Omental fat pad (tissue), 4 donors: ENCODE data around the gene CD47. TPM values are rescaled to one million over a fixed set of nuclear protein-coding genes. Genes with fewer than 3 reads are reported as not detected.

Source experiments
- ATAC-seq: fragments of 150-250 bp; one replicate; pipeline ENCODE4 v1.9.1; 2016; ENCODE audit warnings: mild to moderate bottlenecking, moderate library complexity; ENCODE audit not compliant: low FRiP score
- DNase-seq: peaks from one replicate; pipeline ENCODE4 v3.0.0-alpha.2; 2019; ENCODE audit warnings: low spot score
- CTCF ChIP-seq, 3 donors: fragments of 450-650 bp; IDR thresholded peaks; one replicate each; pipeline ENCODE4 v1.5.1; 2016 to 2017; ENCODE audit warnings: antibody characterized with exemption in 3 of 3, mild to moderate bottlenecking in 3 of 3, moderate library complexity in 2 of 3
- total RNA-seq, 4 donors: library from RNA; depleted of rRNA; stranded (reverse); fragments of >200 nt; gene quantifications; one replicate each; pipeline ENCODE4 v1.1.0, GENCODE V29; 2016

The CD47 gene
- total RNA-seq, 4 donors from 2014 or later: 42.7 to 58.7 (median 56.0) TPM

GRCh38 chr3:108021533-108021932, 69.3 kb downstream of the CD47 start:
- ATAC-seq (no peak), DNase-seq (no peak)
- no peak for TF ChIP-seq CTCF (IDR thresholded peaks at IDR 0.05)

GRCh38 chr3:108021131-108021530, 69.7 kb downstream of the CD47 start:
- no peak for ATAC-seq
- no peak for DNase-seq
- no peak for TF ChIP-seq CTCF (IDR thresholded peaks at IDR 0.05)

GRCh38 chr3:108018552-108018951, 72.3 kb downstream of the CD47 start:
- no peak for ATAC-seq
- no peak for DNase-seq
- TF ChIP-seq CTCF (IDR thresholded peaks at IDR 0.05): no peak

- no peak for TF ChIP-seq CTCF (IDR thresholded peaks at IDR 0.05)
- ATAC-seq: no peak
- DNase-seq: no peak
Observed at GRCh38 chr3:108017587-108017986, 73.2 kb downstream of the CD47 start.

- TF ChIP-seq CTCF (IDR thresholded peaks at IDR 0.05): no peak
- no peak for DNase-seq
- ATAC-seq: no peak
Observed at GRCh38 chr3:108014943-108015342, 75.9 kb downstream of the CD47 start.

- no peak for ATAC-seq
- no peak for TF ChIP-seq CTCF (IDR thresholded peaks at IDR 0.05)
- DNase-seq: no peak
Observed at GRCh38 chr3:108013141-108014055, 77.4 kb downstream of the CD47 start.

GRCh38 chr3:108012304-108012703, 78.5 kb downstream of the CD47 start:
- no peak for TF ChIP-seq CTCF (IDR thresholded peaks at IDR 0.05)
- DNase-seq (no peak), ATAC-seq (no peak)
